Measurements from ENCODE around the gene YAE1. TPM values are rescaled to one million over a fixed set of nuclear protein-coding genes. Genes with fewer than 3 reads are reported as not detected.

The YAE1 gene
- total RNA-seq, 1 donor from 2014 or later: 79.3 TPM

DNA sequence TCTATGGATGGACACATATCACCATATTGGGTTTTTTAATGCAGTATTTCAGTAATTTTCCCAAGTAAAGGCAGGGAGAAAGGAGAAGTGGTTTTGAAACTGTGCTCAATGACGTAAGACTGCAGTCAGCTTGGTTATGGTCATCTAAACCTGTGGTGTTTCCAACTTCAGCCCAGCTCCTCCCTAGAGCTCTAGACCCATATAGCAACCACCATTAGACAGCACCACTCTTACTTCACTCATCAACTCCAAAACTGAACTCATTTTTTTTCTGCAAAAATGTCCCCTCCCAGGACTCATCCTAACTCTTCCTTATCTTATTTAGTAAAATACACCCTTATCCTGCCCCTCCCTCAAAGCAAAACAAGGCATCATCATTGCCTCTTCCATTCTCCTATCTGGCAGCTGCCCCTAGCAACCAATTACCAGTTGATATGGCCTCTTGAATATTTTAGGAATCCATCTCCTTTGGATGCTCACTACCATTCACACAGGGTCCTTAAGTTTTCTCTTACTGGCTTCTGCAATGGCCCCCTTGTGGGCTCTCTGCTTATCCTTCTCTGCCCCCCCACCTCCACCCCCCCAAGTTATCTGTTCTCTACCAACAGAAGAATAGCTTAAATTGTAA lies 55.7 kb downstream of the YAE1 start:
- peaks cover 31% of the 10 kb centered on the region for H3K4me1 Mint-ChIP-seq
- Histone ChIP-seq H3K4me1 (peaks cover 29% of the 10 kb centered on the region), H3K27me3 (no peaks in the 10 kb centered on the region), H3K36me3 (no peaks in the 10 kb centered on the region), H3K9ac (no peak overlapping the region), H3K4me3 (peak overlapping the region; percentile 86), H4K20me1 (ENCODE audit: low read depth) (peaks cover 29% of the 10 kb centered on the region), H3K4me2 (peak overlapping the region; percentile 91), H3K79me2 (ENCODE audit: low read depth) (peaks cover 48% of the 10 kb centered on the region), H3K9me3 (ENCODE audit: low read depth) (no peaks in the 10 kb centered on the region), H3F3A (ENCODE audit: low read depth) (peaks cover 18% of the 10 kb centered on the region), H3K27ac (no peak overlapping the region), H2AFZ (replicated peaks) (no peak overlapping the region)
- peak overlapping the region; percentile 47 for H3K27ac Mint-ChIP-seq
- DNase-seq (ENCODE audit: low spot score): no peak
- no peaks in the 10 kb centered on the region for H3K9me3 Mint-ChIP-seq
- H3K4me3 Mint-ChIP-seq: peak overlapping the region; percentile 93
- peaks cover 2% of the 10 kb centered on the region for H3K36me3 Mint-ChIP-seq
- TF ChIP-seq, protein P1, sequence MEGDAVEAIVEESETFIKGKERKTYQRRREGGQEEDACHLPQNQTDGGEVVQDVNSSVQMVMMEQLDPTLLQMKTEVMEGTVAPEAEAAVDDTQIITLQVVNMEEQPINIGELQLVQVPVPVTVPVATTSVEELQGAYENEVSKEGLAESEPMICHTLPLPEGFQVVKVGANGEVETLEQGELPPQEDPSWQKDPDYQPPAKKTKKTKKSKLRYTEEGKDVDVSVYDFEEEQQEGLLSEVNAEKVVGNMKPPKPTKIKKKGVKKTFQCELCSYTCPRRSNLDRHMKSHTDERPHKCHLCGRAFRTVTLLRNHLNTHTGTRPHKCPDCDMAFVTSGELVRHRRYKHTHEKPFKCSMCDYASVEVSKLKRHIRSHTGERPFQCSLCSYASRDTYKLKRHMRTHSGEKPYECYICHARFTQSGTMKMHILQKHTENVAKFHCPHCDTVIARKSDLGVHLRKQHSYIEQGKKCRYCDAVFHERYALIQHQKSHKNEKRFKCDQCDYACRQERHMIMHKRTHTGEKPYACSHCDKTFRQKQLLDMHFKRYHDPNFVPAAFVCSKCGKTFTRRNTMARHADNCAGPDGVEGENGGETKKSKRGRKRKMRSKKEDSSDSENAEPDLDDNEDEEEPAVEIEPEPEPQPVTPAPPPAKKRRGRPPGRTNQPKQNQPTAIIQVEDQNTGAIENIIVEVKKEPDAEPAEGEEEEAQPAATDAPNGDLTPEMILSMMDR (IDR thresholded peaks at IDR 0.05): no peak
- TF ChIP-seq EZH2 (IDR thresholded peaks at IDR 0.05): no peak
- H3K27me3 Mint-ChIP-seq (ENCODE audit: insufficient read depth, low read depth): peaks cover 2% of the 10 kb centered on the region

Other genes starting within 250 kb of the YAE1 start
- gene RALA, start 57.2 kb downstream of the YAE1 start, total RNA-seq (ENCODE audit: low replicate concordance): 34.2 and 59.5 TPM in 2 replicates